Kidney (tissue), 14 donors: ENCODE measurements around the gene PITPNM3. TPM values are rescaled to one million over a fixed set of nuclear protein-coding genes. Genes with fewer than 3 reads are reported as not detected.

Source experiments
- DNase-seq, 5 donors: peaks; one replicate each; pipeline ENCODE4 v3.0.0-alpha.2; 2013 to 2020
- FAIRE-seq: peaks from 2 replicates; lab custom pipeline; 2012; peaks lifted over from hg19 to GRCh38; lab: Jason Lieb, UNC
- H3K27ac ChIP-seq, 2 donors: one replicate each; pipeline ENCODE4 v1.7.0; 2013; ENCODE audit warnings: low read depth in 2 of 2, low read length in 2 of 2, inconsistent platforms in 1 of 2
- H3K27me3 ChIP-seq: one replicate; pipeline ENCODE4 v1.7.1; 2013; ENCODE audit warnings: low read length, inconsistent platforms; ENCODE audit not compliant: control insufficient read depth, insufficient read depth
- H3K36me3 ChIP-seq, 3 donors: one replicate each; pipeline versions ENCODE4 v1.7.0 to v1.7.1; 2013; ENCODE audit warnings: low read length in 3 of 3, control low read depth in 1 of 3, inconsistent platforms in 1 of 3; ENCODE audit not compliant: insufficient read depth in 3 of 3, control insufficient read depth in 2 of 3
- H3K4me1 ChIP-seq, 3 donors: one replicate each; pipeline versions ENCODE4 v1.7.0 to v1.7.1; 2013; ENCODE audit warnings: low read length in 3 of 3, inconsistent platforms in 1 of 3, low read depth in 1 of 3; ENCODE audit not compliant: control insufficient read depth in 2 of 3, insufficient read depth in 2 of 3
- H3K4me3 ChIP-seq, 3 donors: one replicate each; pipeline versions ENCODE4 v1.7.0 to v1.8.1; 2013; ENCODE audit warnings: low read length in 3 of 3, control low read depth in 1 of 3, inconsistent platforms in 1 of 3
- H3K9ac ChIP-seq, 3 donors: one replicate each; pipeline versions ENCODE4 v1.7.0 to v1.7.1; 2013; ENCODE audit warnings: low read length in 3 of 3, control low read depth in 1 of 3, inconsistent platforms in 1 of 3
- H3K9me3 ChIP-seq, 3 donors: one replicate each; pipeline versions ENCODE4 v1.7.0 to v1.7.1; 2013; ENCODE audit warnings: low read length in 3 of 3, control low read depth in 1 of 3, inconsistent platforms in 1 of 3; ENCODE audit not compliant: control insufficient read depth in 2 of 3, insufficient read depth in 1 of 3
- intact Hi-C: fragments of 100-400 bp; cut with DNase I; formaldehyde crosslinking; loops from one replicate; pipeline ENCODE4 v1.11.1; 2022
- polyA plus RNA-seq: library from polyadenylated mRNA; stranded (reverse); fragments of 350-450 nt; fragmentation: Illumina TruSeq; extraction: RNeasy Lipid Tissue Mini Kit (QIAGEN cat#74804); gene quantifications from one replicate; pipeline ENCODE4 v1.2.3, GENCODE V29; 2014; ENCODE audit warnings: low read depth, low replicate concordance; ENCODE audit not compliant: insufficient read depth
- total RNA-seq: library from RNA; stranded (reverse); fragmentation: NEBNext Ultra II Directional; extraction: Animal tissue kit (Norgen Biotek cat#: 25700); gene quantifications from one replicate; pipeline ENCODE4 v1.2.1, GENCODE V29; 2021
- TF ChIP-seq, protein P1 (sequence below): IDR thresholded peaks from 3 replicates; pipeline ENCODE4 v1.5.1; 2012; ENCODE audit warnings: mild to moderate bottlenecking, moderate library complexity, borderline replicate concordance; ENCODE audit not compliant: insufficient read depth; ENCODE audit errors: extremely low read depth
- donor health status: control.
- donor health status: control.
- donor health status: control.
- donor health status: control.
- donor health status: control.
- donor health status: DM: yes; HTN: yes; CAD: no.
- donor health status: Normal renal cell carcinoma (clear cell type).

PITPNM3 gene
- total and polyA plus RNA-seq, 2 donors from 2014 or later: 1.8 to 9.1 TPM

DNA sequence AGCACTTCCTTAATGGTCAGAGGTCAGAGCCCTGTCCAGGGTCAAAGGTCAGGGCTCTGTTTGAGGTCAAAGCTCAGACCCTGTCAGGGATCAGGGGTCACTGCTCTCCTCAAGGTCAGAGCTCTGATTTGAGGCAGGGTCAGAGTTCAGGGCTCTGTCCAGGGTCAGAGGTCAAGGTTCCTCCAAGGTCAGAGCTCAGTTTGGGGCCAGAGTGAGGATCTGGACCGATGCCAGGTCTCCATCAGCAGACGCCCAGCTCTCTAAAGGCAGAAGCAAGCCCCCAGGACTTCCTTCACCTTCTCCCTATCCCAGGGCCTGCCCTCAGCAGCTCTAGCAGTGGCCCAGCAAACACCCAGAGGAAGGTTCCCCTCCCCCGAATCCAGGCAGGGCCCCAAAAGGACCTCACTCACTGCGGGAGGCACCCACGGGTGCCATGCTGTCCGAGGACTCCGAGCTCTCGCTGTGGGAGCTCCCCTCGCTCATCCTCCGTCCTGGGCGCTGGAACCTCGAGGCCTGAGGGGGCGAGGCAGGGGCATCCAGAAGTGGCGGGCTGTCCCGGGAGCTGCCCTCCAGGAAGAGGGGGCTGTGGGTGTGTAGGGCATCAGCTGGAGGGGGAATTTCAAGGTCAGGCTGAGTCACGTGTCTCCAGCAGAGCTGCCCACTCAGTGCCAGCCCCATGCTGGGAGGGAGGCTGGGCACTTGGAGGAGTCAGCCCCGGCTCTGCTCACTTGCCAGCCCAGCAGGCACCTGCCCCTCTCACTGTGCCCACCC, 85.4 kb downstream of the PITPNM3 start:
- TF ChIP-seq, protein P1, sequence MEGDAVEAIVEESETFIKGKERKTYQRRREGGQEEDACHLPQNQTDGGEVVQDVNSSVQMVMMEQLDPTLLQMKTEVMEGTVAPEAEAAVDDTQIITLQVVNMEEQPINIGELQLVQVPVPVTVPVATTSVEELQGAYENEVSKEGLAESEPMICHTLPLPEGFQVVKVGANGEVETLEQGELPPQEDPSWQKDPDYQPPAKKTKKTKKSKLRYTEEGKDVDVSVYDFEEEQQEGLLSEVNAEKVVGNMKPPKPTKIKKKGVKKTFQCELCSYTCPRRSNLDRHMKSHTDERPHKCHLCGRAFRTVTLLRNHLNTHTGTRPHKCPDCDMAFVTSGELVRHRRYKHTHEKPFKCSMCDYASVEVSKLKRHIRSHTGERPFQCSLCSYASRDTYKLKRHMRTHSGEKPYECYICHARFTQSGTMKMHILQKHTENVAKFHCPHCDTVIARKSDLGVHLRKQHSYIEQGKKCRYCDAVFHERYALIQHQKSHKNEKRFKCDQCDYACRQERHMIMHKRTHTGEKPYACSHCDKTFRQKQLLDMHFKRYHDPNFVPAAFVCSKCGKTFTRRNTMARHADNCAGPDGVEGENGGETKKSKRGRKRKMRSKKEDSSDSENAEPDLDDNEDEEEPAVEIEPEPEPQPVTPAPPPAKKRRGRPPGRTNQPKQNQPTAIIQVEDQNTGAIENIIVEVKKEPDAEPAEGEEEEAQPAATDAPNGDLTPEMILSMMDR: no peak
- Histone ChIP-seq H3K9ac (no peak overlapping the region), H3K9me3 (no peaks in the 10 kb centered on the region), H3K27me3 (no peaks in the 10 kb centered on the region), H3K27ac (no peak overlapping the region), H3K4me1 (no peaks in the 10 kb centered on the region), H3K36me3 (no peaks in the 10 kb centered on the region), H3K4me3 (no peak overlapping the region)
- intact Hi-C loops: loop anchor here (10.0 kb wide), 1 partner anchor 94 kb away; no protein-coding TSS in a partner anchor
- no peak for FAIRE-seq
- DNase-seq: peak in 1 of 5 donors; percentile 6

DNA sequence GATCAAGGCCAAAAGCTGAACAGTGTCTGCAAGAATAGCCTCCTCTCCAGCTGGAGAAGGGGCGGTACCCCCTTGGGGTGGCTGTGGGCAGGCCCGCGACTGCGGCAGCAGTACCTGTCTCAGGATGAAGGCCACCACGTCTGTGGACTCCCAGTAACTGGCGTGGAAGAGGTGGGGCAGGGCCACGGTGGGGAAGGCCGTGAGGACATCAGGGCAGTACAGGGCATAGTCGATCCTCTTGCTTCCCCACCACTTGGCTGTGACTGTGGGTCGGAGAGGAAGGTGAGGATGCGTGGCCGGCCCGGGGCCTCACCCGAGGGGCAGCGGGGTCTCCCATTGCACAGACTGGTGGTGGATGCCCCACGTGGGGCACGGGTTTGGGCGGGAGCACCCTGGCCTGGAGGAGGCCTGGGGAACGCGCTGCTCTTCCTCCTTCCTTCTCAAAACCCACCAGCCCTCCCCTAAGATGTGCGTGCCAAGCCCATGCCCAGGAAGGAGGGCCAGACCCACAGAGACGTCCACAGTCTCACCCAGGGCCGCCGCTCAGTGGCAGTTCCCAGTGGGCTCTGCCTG, 86.1 kb downstream of the PITPNM3 start:
- Histone ChIP-seq H3K9me3 (no peaks in the 10 kb centered on the region), H3K4me3 (no peak overlapping the region), H3K9ac (no peak overlapping the region), H3K27me3 (no peaks in the 10 kb centered on the region), H3K36me3 (no peaks in the 10 kb centered on the region), H3K4me1 (no peaks in the 10 kb centered on the region), H3K27ac (no peak overlapping the region)
- DNase-seq (peak in 1 of 5 donors; percentile 49), FAIRE-seq (no peak)
- TF ChIP-seq, protein P1: no peak
- intact Hi-C loops: loop anchor here (10.0 kb wide), 1 partner anchor 95 kb away; no protein-coding TSS in a partner anchor

DNA sequence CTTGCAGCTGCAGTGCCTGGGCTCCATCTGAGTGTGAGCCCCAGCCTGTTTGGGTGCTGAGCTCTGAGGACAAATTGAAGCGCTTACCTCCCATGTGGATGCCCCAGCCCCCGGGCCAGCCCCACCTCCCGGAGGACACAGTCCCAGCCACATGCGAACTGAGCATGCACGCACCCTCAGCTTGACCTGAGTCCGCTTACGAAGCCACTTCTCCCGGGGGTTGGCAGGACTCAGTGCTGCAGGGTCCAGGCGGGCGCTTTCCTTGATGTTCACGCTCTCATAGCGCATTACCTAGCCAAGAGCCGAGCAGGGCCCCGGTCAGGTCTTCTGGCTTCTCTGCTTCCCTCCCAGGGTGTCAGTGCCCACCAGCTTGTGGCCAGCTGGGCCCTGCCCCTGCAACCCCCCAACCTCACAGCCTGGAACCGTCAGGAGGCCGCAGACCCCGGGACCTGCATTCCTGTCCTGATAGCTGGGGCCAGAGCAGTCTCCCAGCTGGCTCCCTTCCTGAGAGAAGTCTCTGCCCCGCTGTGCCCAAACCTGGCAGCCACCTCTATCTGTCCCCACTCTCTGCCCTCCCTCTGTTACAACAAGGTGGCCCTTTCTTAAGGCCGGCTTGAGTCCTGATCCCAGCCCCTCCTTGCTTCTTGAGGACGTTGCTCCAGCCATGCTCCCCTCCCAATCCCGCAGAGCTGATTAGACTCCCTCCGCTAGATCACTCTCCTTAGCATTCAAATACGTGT, 88.1 kb downstream of the PITPNM3 start:
- TF ChIP-seq, protein P1: no peak
- no peaks in the 10 kb centered on the region for H3K27me3 ChIP-seq
- intact Hi-C loops: no loop called here
- no peaks in the 10 kb centered on the region for H3K9me3 ChIP-seq
- DNase-seq (peak in 1 of 5 donors; percentile 75), FAIRE-seq (no peak)
- H3K27ac ChIP-seq: no peak overlapping the region
- no peak overlapping the region for H3K4me3 ChIP-seq
- no peaks in the 10 kb centered on the region for H3K4me1 ChIP-seq
- H3K9ac ChIP-seq: no peak overlapping the region
- H3K36me3 ChIP-seq: no peaks in the 10 kb centered on the region
